ENCODE data around the gene KIDINS220. TPM values are rescaled to one million over a fixed set of nuclear protein-coding genes. Genes with fewer than 3 reads are reported as not detected.

KIDINS220 gene
- total and polyA plus RNA-seq, 9 of the 15 experiments (the other 6 are each of a cell fraction or from before 2014, with no cell fraction given), result 15.2 to 48.0 (median 34.4) TPM

GRCh38 chr2:8839189-8839965, 2.0 kb upstream of the KIDINS220 start:
- H3K27me3 ChIP-seq (ENCODE audit: control insufficient read depth in 2 of 2, insufficient read depth in 2 of 2, low read length in 2 of 2), result no peaks in the 10 kb centered on the region
- in situ Hi-C loops (cut with MboI) (no loop called here), intact Hi-C loops (cut with micrococcal nuclease) (no loop called here)
- H3K36me3 ChIP-seq (ENCODE audit: control insufficient read depth, insufficient read depth, low read length), result no peaks in the 10 kb centered on the region
- DNase-seq (ENCODE audit: extremely low read depth in 1 of 4, low spot score in 3 of 4) (no peak), ATAC-seq (no peak), FAIRE-seq (no peak)
- no peak overlapping the region for H3K27ac ChIP-seq (ENCODE audit: extremely low read depth, low read depth, low read length)
- peaks cover 8 to 24% of the 10 kb centered on the region in 2 experiments; a peak in 4 of 5 replicates for H3K4me1 ChIP-seq (replicated peaks in 1 of 2; ENCODE audit: control insufficient read depth in 2 of 2, insufficient read depth in 2 of 2, low read length in 2 of 2)
- H3K79me2 ChIP-seq (ENCODE audit: control insufficient read depth, insufficient read depth, low read length), result peaks cover 30% of the 10 kb centered on the region
- BruUV-seq (replicated peaks), result no TSS peak
- no peak overlapping the region for H3K9ac ChIP-seq (ENCODE audit: insufficient read depth in 1 of 2, low read depth in 2 of 2, low read length in 2 of 2)
- H3K4me2 ChIP-seq (ENCODE audit: insufficient read depth, low read length), result no peak overlapping the region
- H2AFZ ChIP-seq (ENCODE audit: low read depth, low read length), result no peak overlapping the region
- WGBS (ENCODE audit: insufficient coverage, low coverage, missing lambda C conversion rate), result 29% methylated on average over 2 of the region's 5 CpGs
- CTCF ChIA-PET (ENCODE audit: low intra/inter-chr PET ratio), result no interaction called here
- H3K9me1 ChIP-seq (ENCODE audit: control insufficient read depth, insufficient read depth, low read length), result peaks cover under 1% of the 10 kb centered on the region
- H3K4me3 ChIP-seq, result no peak overlapping the region
- no peaks in the 10 kb centered on the region for H4K20me1 ChIP-seq (replicated peaks; ENCODE audit: control insufficient read depth, insufficient read depth, low read length)
- no peaks in the 10 kb centered on the region for H3K9me3 ChIP-seq (replicated peaks; ENCODE audit: control insufficient read depth, insufficient read depth, low read depth, low read length)
- POLR2A ChIA-PET, result interaction anchor here (0.6 kb wide), 1 partner anchor 166 kb away, joined by 4 read pairs; no protein-coding TSS in a partner anchor
- TF ChIP-seq, protein P1, sequence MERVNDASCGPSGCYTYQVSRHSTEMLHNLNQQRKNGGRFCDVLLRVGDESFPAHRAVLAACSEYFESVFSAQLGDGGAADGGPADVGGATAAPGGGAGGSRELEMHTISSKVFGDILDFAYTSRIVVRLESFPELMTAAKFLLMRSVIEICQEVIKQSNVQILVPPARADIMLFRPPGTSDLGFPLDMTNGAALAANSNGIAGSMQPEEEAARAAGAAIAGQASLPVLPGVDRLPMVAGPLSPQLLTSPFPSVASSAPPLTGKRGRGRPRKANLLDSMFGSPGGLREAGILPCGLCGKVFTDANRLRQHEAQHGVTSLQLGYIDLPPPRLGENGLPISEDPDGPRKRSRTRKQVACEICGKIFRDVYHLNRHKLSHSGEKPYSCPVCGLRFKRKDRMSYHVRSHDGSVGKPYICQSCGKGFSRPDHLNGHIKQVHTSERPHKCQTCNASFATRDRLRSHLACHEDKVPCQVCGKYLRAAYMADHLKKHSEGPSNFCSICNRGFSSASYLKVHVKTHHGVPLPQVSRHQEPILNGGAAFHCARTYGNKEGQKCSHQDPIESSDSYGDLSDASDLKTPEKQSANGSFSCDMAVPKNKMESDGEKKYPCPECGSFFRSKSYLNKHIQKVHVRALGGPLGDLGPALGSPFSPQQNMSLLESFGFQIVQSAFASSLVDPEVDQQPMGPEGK (CRISPR knock-in tag; IDR thresholded peaks at IDR 0.05; ENCODE audit: borderline replicate concordance), result no peak
- TF ChIP-seq HOXB6 (CRISPR knock-in tag; IDR thresholded peaks at IDR 0.05; ENCODE audit: borderline replicate concordance), result no peak
- no peak for TF ChIP-seq PTBP1 (IDR thresholded peaks at IDR 0.05; ENCODE audit: low read depth, low read length)
- no peak for TF ChIP-seq ESRRA (IDR thresholded peaks at IDR 0.05; ENCODE audit: borderline replicate concordance, low read depth)
- no peak for TF ChIP-seq SRSF7 (optimal IDR thresholded peaks at IDR 0.05; ENCODE audit: low read depth, low read length)
- TF ChIP-seq, protein P2, sequence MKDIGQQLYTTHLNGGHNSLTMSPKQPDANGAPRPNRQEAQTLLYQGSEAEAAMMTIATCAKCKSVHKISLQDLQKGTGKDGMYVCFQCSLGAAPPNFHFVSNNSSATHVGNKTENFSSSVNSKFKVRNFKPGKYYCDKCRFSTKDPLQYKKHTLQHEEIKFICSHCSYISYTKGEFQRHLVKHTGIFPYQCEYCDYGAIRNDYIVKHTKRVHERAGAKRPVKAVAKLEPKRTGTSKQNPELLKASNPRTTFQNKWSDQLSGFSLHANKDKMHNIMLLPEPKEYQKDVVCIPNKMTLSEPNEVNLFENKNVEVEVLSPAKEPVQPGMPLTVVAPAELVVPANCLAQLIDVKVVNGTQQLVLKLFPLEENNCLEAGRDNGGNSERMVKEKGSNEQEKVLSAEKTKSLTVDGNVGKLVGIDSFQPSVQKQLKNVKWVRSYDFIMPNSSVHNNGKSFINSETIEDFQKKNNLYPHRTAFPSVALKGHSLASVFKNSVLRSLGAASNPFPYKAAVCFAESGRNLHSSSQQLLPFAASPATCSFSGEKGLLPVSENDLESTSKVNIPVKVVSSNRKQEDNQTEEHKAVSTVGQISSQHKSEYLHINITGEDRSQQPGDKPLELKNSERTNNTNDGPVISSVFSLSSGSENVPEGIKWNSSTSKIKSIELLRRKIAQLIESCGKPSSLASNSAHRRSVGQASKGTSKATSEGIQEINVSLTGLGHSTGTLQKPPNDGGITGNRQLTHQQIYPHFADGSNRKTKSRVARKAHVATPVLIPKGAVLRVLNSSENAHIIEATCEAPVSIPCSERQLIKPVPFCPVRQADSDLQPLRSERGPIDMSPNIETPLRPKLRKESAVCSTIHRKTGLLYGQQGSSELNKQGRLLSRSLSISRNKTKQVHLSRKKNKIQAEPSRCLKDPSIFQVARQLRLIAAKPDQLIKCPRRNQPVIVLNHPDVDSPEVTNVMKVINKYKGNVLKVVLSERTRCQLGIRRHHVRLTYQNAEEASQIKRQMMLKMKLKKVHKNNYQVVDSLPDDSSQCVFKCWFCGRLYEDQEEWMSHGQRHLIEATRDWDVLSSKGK (CRISPR knock-in tag; IDR thresholded peaks at IDR 0.05), result no peak
- no peak for TF ChIP-seq ARID1B (IDR thresholded peaks at IDR 0.05)
- no peak for TF ChIP-seq ETV6 (IDR thresholded peaks at IDR 0.05; ENCODE audit: borderline replicate concordance in 1 of 2, low read depth in 2 of 2, low read length in 1 of 2)
- no peak for TF ChIP-seq ETV6 (CRISPR knock-in tag; IDR thresholded peaks at IDR 0.05; ENCODE audit: borderline replicate concordance)
- no peak for TF ChIP-seq LARP7 (IDR thresholded peaks at IDR 0.05)
- TF ChIP-seq, protein P3, sequence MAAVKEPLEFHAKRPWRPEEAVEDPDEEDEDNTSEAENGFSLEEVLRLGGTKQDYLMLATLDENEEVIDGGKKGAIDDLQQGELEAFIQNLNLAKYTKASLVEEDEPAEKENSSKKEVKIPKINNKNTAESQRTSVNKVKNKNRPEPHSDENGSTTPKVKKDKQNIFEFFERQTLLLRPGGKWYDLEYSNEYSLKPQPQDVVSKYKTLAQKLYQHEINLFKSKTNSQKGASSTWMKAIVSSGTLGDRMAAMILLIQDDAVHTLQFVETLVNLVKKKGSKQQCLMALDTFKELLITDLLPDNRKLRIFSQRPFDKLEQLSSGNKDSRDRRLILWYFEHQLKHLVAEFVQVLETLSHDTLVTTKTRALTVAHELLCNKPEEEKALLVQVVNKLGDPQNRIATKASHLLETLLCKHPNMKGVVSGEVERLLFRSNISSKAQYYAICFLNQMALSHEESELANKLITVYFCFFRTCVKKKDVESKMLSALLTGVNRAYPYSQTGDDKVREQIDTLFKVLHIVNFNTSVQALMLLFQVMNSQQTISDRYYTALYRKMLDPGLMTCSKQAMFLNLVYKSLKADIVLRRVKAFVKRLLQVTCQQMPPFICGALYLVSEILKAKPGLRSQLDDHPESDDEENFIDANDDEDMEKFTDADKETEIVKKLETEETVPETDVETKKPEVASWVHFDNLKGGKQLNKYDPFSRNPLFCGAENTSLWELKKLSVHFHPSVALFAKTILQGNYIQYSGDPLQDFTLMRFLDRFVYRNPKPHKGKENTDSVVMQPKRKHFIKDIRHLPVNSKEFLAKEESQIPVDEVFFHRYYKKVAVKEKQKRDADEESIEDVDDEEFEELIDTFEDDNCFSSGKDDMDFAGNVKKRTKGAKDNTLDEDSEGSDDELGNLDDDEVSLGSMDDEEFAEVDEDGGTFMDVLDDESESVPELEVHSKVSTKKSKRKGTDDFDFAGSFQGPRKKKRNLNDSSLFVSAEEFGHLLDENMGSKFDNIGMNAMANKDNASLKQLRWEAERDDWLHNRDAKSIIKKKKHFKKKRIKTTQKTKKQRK (IDR thresholded peaks at IDR 0.05; ENCODE audit: borderline replicate concordance, low read depth, low read length), result no peak
- no peak for TF ChIP-seq KDM2B (CRISPR knock-in tag; IDR thresholded peaks at IDR 0.05)
- TF ChIP-seq CREBBP (IDR thresholded peaks at IDR 0.05; ENCODE audit: low read depth, low read length), result no peak

Measured in K562 (cell line).